Smooth muscle cell (in vitro differentiated cells): ENCODE data around the gene CHMP6. TPM values are rescaled to one million over a fixed set of nuclear protein-coding genes. Genes with fewer than 3 reads are reported as not detected.

Experiments
- DNase-seq: peaks from one replicate; lab custom pipeline; 2025; ENCODE audit not compliant: unreplicated experiment; lab: John Stamatoyannopoulos, UW
- H2AFZ ChIP-seq: fragments of 200-600 bp; sonication (generic); 2 replicates; pipeline ENCODE4 v1.6.0; 2016; ENCODE audit warnings: antibody characterized with exemption, low read depth, mild to moderate bottlenecking
- H3F3A ChIP-seq: fragments of 200-600 bp; sonication (generic); 2 replicates; pipeline ENCODE4 v1.6.0; 2017; ENCODE audit warnings: antibody characterized with exemption, low read depth
- H3K27ac ChIP-seq: fragments of 200-600 bp; sonication (generic); 2 replicates; pipeline ENCODE4 v1.5.1; 2016; ENCODE audit warnings: low read depth, mild to moderate bottlenecking
- H3K27me3 ChIP-seq: fragments of 200-600 bp; sonication (generic); 2 replicates; pipeline ENCODE4 v1.6.1; 2016; ENCODE audit warnings: low read depth, mild to moderate bottlenecking
- H3K36me3 ChIP-seq: fragments of 200-600 bp; sonication (generic); 2 replicates; pipeline ENCODE4 v1.5.1; 2016; ENCODE audit warnings: low read depth
- H3K4me1 ChIP-seq: fragments of 200-600 bp; sonication (generic); 2 replicates; pipeline ENCODE4 v1.5.1; 2016; ENCODE audit warnings: low read depth
- H3K4me2 ChIP-seq: fragments of 200-600 bp; sonication (generic); 2 replicates; pipeline ENCODE4 v1.6.0; 2016; ENCODE audit warnings: mild to moderate bottlenecking
- H3K4me3 ChIP-seq: fragments of 200-600 bp; sonication (generic); 2 replicates; pipeline ENCODE4 v1.5.1; 2016; ENCODE audit warnings: mild to moderate bottlenecking
- H3K79me2 ChIP-seq: fragments of 200-600 bp; sonication (generic); 2 replicates; pipeline ENCODE4 v1.6.0; 2016; ENCODE audit warnings: low read depth, mild to moderate bottlenecking
- H3K9ac ChIP-seq: fragments of 200-600 bp; sonication (generic); 2 replicates; pipeline ENCODE4 v1.6.0; 2016; ENCODE audit warnings: low read depth
- H3K9me3 ChIP-seq: fragments of 200-600 bp; sonication (generic); replicated peaks from 2 replicates; pipeline ENCODE4 v1.5.1; 2016; ENCODE audit warnings: low read depth
- H4K20me1 ChIP-seq: fragments of 200-600 bp; sonication (generic); 2 replicates; pipeline ENCODE4 v1.6.0; 2016; ENCODE audit warnings: low read depth
- CTCF ChIP-seq: fragments of 200-600 bp; sonication (generic); IDR thresholded peaks from 2 replicates; pipeline ENCODE4 v1.5.1; 2017; ENCODE audit warnings: borderline replicate concordance, mild to moderate bottlenecking, antibody characterized with exemption; ENCODE audit not compliant: insufficient read depth, poor library complexity, severe bottlenecking
- WGBS: methylation state at CpG from one replicate; pipeline ENCODE4 v1.1.7; 2016; ENCODE audit warnings: low lambda C conversion rate; 5-methylcytosine and 5-hydroxymethylcytosine counted together
- polyA plus RNA-seq: library from polyadenylated mRNA; unstranded; fragments of >200 nt; fragmentation: Nextera tagmentation; extraction: Ambion mirVana; gene quantifications from 2 replicates; pipeline ENCODE4 v1.2.1, GENCODE V29; 2016
- total RNA-seq: library from RNA; depleted of rRNA; stranded (reverse); fragments of >200 nt; gene quantifications from 2 replicates; pipeline ENCODE4 v1.2.3, GENCODE V29; 2014

Gene CHMP6
- total and polyA plus RNA-seq, 2 experiments from 2014 or later = 5.8 to 21.5 TPM

GRCh38 chr17:80964859-80965580 is 26.6 kb upstream of the CHMP6 start:
- Histone ChIP-seq H2AFZ (no peak overlapping the region), H3K4me2 (no peak overlapping the region), H3K9me3 (no peaks in the 10 kb centered on the region), H4K20me1 (no peaks in the 10 kb centered on the region), H3K9ac (no peak overlapping the region), H3F3A (no peaks in the 10 kb centered on the region), H3K27ac (no peak overlapping the region), H3K36me3 (no peaks in the 10 kb centered on the region), H3K4me3 (no peak overlapping the region), H3K27me3 (no peaks in the 10 kb centered on the region), H3K4me1 (no peaks in the 10 kb centered on the region), H3K79me2 (no peaks in the 10 kb centered on the region)
- TF ChIP-seq CTCF = no peak
- 95% methylated on average over 36 of the region's 36 CpGs for WGBS
- DNase-seq = no peak

- no peaks in the 10 kb centered on the region for H3K79me2 ChIP-seq
Measured at GRCh38 chr17:80965606-80966005, 26.0 kb upstream of the CHMP6 start.

GRCh38 chr17:80967404-80967872 is 24.2 kb upstream of the CHMP6 start:
- H4K20me1 ChIP-seq = no peaks in the 10 kb centered on the region
- H3K9me3 ChIP-seq = no peaks in the 10 kb centered on the region
- TF ChIP-seq CTCF = no peak
- H3K27me3 ChIP-seq = no peaks in the 10 kb centered on the region
- no peaks in the 10 kb centered on the region for H3K79me2 ChIP-seq
- H3K4me1 ChIP-seq = no peaks in the 10 kb centered on the region
- DNase-seq = no peak
- no peak overlapping the region for H2AFZ ChIP-seq
- no peak overlapping the region for H3K4me3 ChIP-seq
- no peak overlapping the region for H3K9ac ChIP-seq
- H3F3A ChIP-seq = no peaks in the 10 kb centered on the region
- 91% methylated on average over 18 of the region's 19 CpGs for WGBS
- no peaks in the 10 kb centered on the region for H3K36me3 ChIP-seq
- no peak overlapping the region for H3K27ac ChIP-seq
- H3K4me2 ChIP-seq = no peak overlapping the region

More at GRCh38 chr17:80965606-80966005, 26.0 kb upstream of the CHMP6 start:
- WGBS = 92% methylated on average over 21 of the region's 21 CpGs
- H3K9ac ChIP-seq = no peak overlapping the region
- H3F3A ChIP-seq = no peaks in the 10 kb centered on the region
- no peak overlapping the region for H3K27ac ChIP-seq
- H2AFZ ChIP-seq = no peak overlapping the region
- H3K4me1 ChIP-seq = no peaks in the 10 kb centered on the region
- H4K20me1 ChIP-seq = no peaks in the 10 kb centered on the region
- no peak overlapping the region for H3K4me3 ChIP-seq
- no peak for DNase-seq
- no peaks in the 10 kb centered on the region for H3K27me3 ChIP-seq
- no peaks in the 10 kb centered on the region for H3K36me3 ChIP-seq
- no peaks in the 10 kb centered on the region for H3K9me3 ChIP-seq
- no peak overlapping the region for H3K4me2 ChIP-seq
- TF ChIP-seq CTCF = no peak

- Histone ChIP-seq H3K9ac (no peak overlapping the region), H3K9me3 (no peaks in the 10 kb centered on the region), H3K4me3 (no peak overlapping the region), H4K20me1 (no peaks in the 10 kb centered on the region), H3K4me1 (no peaks in the 10 kb centered on the region), H2AFZ (no peak overlapping the region), H3F3A (no peaks in the 10 kb centered on the region), H3K36me3 (no peaks in the 10 kb centered on the region), H3K4me2 (no peak overlapping the region), H3K79me2 (no peaks in the 10 kb centered on the region), H3K27me3 (no peaks in the 10 kb centered on the region), H3K27ac (no peak overlapping the region)
- DNase-seq = no peak
- WGBS = 83% methylated on average over 15 of the region's 17 CpGs
- TF ChIP-seq CTCF = no peak
Measured at GRCh38 chr17:80968602-80969029, 23.0 kb upstream of the CHMP6 start.
